ENCODE data around the gene PPM1L. TPM values are rescaled to one million over a fixed set of nuclear protein-coding genes. Genes with fewer than 3 reads are reported as not detected.

The PPM1L gene
- total RNA-seq, 1 experiment from 2014 or later = 7.3 TPM

DNA sequence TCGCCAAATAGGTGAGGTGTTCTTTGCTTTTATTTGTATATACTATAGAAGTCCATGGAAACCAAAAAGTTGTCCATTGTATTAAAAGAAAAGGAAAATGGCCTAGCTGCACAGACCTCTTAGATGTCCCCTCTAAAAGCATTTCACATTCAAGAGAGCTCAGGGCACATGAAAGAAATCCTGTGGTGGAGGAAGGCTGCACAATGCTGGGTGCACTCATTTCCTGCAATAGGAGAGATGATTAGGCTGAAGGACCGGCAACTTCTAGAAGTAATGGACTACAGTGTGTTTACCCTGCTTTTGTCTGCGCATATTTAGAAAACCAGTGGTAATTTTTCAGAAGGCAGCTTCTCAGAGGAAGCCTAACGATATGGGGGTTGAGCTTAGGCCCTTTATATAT is 25.4 kb downstream of the PPM1L start:
- Mint-ChIP-seq H3K4me1 (peaks cover 18 to 22% of the 10 kb centered on the region in 2 experiments), H3K4me3 (no peak overlapping the region), H3K9me3 (peaks cover 0 to 1% of the 10 kb centered on the region in 2 experiments; a peak in 1 of 5 replicates), H3K36me3 (ENCODE audit: insufficient read depth in 1 of 3, low read depth in 3 of 3) (peaks cover 0 to 4% (median 1%) of the 10 kb centered on the region in 3 experiments; a peak in 4 of 7 replicates), H3K27ac (no peak overlapping the region), H3K27me3 (ENCODE audit: low read depth) (no peaks in the 10 kb centered on the region)
- Histone ChIP-seq H3K56ac (ENCODE audit: insufficient read length, low read depth, low read length) (no peak overlapping the region), H2BK5ac (ENCODE audit: insufficient read length, low read length) (no peak overlapping the region), H3K4ac (ENCODE audit: low read depth, low read length) (no peak overlapping the region), H2BK120ac (ENCODE audit: low read depth, low read length, poor library complexity, severe bottlenecking) (no peak overlapping the region), H2BK20ac (ENCODE audit: low read depth, low read length, poor library complexity, severe bottlenecking) (no peak overlapping the region), H3K27ac (ENCODE audit: insufficient read length, low read depth, low read length) (no peak overlapping the region), H4K91ac (ENCODE audit: insufficient read length, low read depth, low read length) (no peak overlapping the region), H3K9ac (ENCODE audit: extremely low read depth, insufficient read length, low read length) (no peak overlapping the region), H3K79me2 (ENCODE audit: insufficient read depth, low read length) (no peaks in the 10 kb centered on the region), H3K27me3 (ENCODE audit: insufficient read depth, low read length) (no peaks in the 10 kb centered on the region), H4K8ac (replicated peaks; ENCODE audit: insufficient read length, low read depth, low read length) (no peak overlapping the region), H3K79me1 (ENCODE audit: insufficient read depth, low read depth, low read length, poor library complexity, severe bottlenecking) (no peaks in the 10 kb centered on the region), H3K18ac (ENCODE audit: insufficient read length, low read depth, low read length) (no peak overlapping the region), H3K23ac (ENCODE audit: insufficient read length, low read depth, low read length) (no peak overlapping the region), H3K14ac (ENCODE audit: insufficient read depth, low read length) (no peak overlapping the region), H3T11ph (ENCODE audit: low read length) (no peak overlapping the region), H4K5ac (ENCODE audit: insufficient read length, low read depth, low read length) (no peak overlapping the region), H3K4me1 (ENCODE audit: insufficient read depth, low read length) (no peaks in the 10 kb centered on the region; the same call in 1 of the 2 replicates), H2AFZ (ENCODE audit: low read length) (no peak overlapping the region), H2AK5ac (ENCODE audit: insufficient read length, low read length) (no peak overlapping the region), H2BK15ac (ENCODE audit: low read depth, low read length) (no peak overlapping the region), H4K20me1 (ENCODE audit: control insufficient read depth, insufficient read depth, insufficient read length) (no peaks in the 10 kb centered on the region), H3K23me2 (ENCODE audit: insufficient read length, low read depth, low read length, poor library complexity, severe bottlenecking) (no peaks in the 10 kb centered on the region), H3K4me2 (ENCODE audit: insufficient read depth, insufficient read length, low read length) (no peak overlapping the region), H2BK12ac (ENCODE audit: insufficient read length, low read depth, low read length) (no peak overlapping the region), H3K9me3 (ENCODE audit: control insufficient read depth, low read depth, low read length) (no peaks in the 10 kb centered on the region)
- TF ChIP-seq, protein P1, sequence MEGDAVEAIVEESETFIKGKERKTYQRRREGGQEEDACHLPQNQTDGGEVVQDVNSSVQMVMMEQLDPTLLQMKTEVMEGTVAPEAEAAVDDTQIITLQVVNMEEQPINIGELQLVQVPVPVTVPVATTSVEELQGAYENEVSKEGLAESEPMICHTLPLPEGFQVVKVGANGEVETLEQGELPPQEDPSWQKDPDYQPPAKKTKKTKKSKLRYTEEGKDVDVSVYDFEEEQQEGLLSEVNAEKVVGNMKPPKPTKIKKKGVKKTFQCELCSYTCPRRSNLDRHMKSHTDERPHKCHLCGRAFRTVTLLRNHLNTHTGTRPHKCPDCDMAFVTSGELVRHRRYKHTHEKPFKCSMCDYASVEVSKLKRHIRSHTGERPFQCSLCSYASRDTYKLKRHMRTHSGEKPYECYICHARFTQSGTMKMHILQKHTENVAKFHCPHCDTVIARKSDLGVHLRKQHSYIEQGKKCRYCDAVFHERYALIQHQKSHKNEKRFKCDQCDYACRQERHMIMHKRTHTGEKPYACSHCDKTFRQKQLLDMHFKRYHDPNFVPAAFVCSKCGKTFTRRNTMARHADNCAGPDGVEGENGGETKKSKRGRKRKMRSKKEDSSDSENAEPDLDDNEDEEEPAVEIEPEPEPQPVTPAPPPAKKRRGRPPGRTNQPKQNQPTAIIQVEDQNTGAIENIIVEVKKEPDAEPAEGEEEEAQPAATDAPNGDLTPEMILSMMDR (conservative IDR thresholded peaks at IDR 0.05) = no peak
- WGBS (ENCODE audit: extremely low coverage, insufficient read length, low lambda C conversion rate) = no CpG with 5 or more reads among the region's 4 CpGs
- DNase-seq = no peak
